Measurements from ENCODE around the gene RNF38. TPM values are rescaled to one million over a fixed set of nuclear protein-coding genes. Genes with fewer than 3 reads are reported as not detected.
"Not testable (repeated sequence)": the region's sequence is repeated elsewhere in the genome, so short reads cannot be mapped to it uniquely, and the experiment has no call there.

Gene RNF38
- polyA plus RNA-seq, 3 donors: 11.3 to 33.2 (median 13.6) TPM

- H3K36me3 ChIP-seq (replicated peaks in 1 of 2; ENCODE audit: control insufficient read depth in 1 of 2, insufficient read depth in 2 of 2, low read length in 2 of 2): no peaks in the 10 kb centered on the region
- peak overlapping the region in 1 of 7 donors; percentile 52 for H3K27ac Mint-ChIP-seq
- no peaks in the 10 kb centered on the region for H4K20me1 ChIP-seq (ENCODE audit: insufficient read depth, low read length)
- no peaks in the 10 kb centered on the region for H3K36me3 Mint-ChIP-seq
- H3K4me1 Mint-ChIP-seq: peaks cover 9% of the 10 kb centered on the region
- peaks cover 8 to 10% of the 10 kb centered on the region in 2 donors for H3K4me1 ChIP-seq (ENCODE audit: control insufficient read depth in 1 of 2, insufficient read depth in 2 of 2, low read length in 2 of 2)
- H3K27ac ChIP-seq (ENCODE audit: low read depth in 1 of 2, low read length in 2 of 2): no peak overlapping the region
- H3K9me3 ChIP-seq (replicated peaks in 1 of 2; ENCODE audit: control insufficient read depth in 1 of 2, insufficient read depth in 1 of 2, low read length in 2 of 2): no peaks in the 10 kb centered on the region
- intact Hi-C loops (cut with micrococcal nuclease): loop anchor here in 1 of 2 donors (10.0 kb wide), 1 partner anchor 369 kb away; the partner anchor contains the start of gene OR2S2
- no peak for TF ChIP-seq CTCF (IDR thresholded peaks at IDR 0.05)
- WGBS (ENCODE audit: insufficient coverage): 90% methylated on average over 10 of the region's 12 CpGs
- no peaks in the 10 kb centered on the region for H3K79me2 ChIP-seq (ENCODE audit: insufficient read depth, low read length)
- no peak overlapping the region for H3K4me2 ChIP-seq (replicated peaks; ENCODE audit: extremely low read depth, low read length, poor library complexity, severe bottlenecking)
- no peaks in the 10 kb centered on the region for H3K27me3 ChIP-seq (ENCODE audit: control insufficient read depth in 2 of 2, insufficient read depth in 2 of 2, low read length in 2 of 2)
- H3K4me3 ChIP-seq (replicated peaks in 1 of 3; ENCODE audit: low read depth in 2 of 3, low read length in 3 of 3): no peak overlapping the region
- peaks cover 0 to 6% (median 2%) of the 10 kb centered on the region in 7 donors for H3K9me3 Mint-ChIP-seq
- peaks cover 0 to 4% (median 0%) of the 10 kb centered on the region in 3 donors for H3K27me3 Mint-ChIP-seq (ENCODE audit: low read depth in 3 of 3)
- no peak overlapping the region for H2AFZ ChIP-seq (ENCODE audit: insufficient read depth, low read depth, low read length, poor library complexity, severe bottlenecking)
- DNase-seq: no peak
- no peak overlapping the region for H3K4me3 Mint-ChIP-seq
- no peak overlapping the region for H3K9ac ChIP-seq (ENCODE audit: insufficient read depth, low read length, poor library complexity, severe bottlenecking)
Measured at GRCh38 chr9:36323926-36324325, 76.1 kb downstream of the RNF38 start.

DNA sequence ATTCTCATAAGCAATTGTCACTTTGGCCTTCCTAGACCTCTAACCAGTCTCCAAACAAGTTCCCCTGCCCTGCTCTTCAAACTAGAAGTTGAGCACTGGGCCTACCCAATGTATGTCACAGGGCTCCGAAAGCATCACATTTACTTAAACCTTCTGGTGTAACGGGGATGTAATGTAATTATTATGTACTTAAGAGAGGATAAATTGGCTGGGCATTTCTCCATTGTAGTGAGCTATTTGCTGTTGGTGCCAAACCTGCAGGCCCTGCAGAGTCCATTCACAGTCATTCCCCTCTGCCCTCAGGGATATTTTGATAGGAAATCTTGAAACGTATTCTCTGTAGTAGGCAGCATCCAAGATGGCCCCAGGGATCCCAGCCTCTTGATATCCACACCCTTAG lies 77.6 kb downstream of the RNF38 start:
- no peak overlapping the region for H3K9ac ChIP-seq (ENCODE audit: insufficient read depth, low read length, poor library complexity, severe bottlenecking)
- no peak overlapping the region for H3K27ac ChIP-seq (ENCODE audit: low read depth in 1 of 2, low read length in 2 of 2)
- no peaks in the 10 kb centered on the region for H3K79me2 ChIP-seq (ENCODE audit: insufficient read depth, low read length)
- no peak overlapping the region for H3K4me3 ChIP-seq (replicated peaks in 1 of 3; ENCODE audit: low read depth in 2 of 3, low read length in 3 of 3)
- Mint-ChIP-seq H3K36me3 (no peaks in the 10 kb centered on the region), H3K27ac (no peak overlapping the region), H3K4me3 (no peak overlapping the region), H3K27me3 (ENCODE audit: low read depth in 3 of 3) (peaks cover 0 to 4% (median 0%) of the 10 kb centered on the region in 3 donors), H3K9me3 (peaks cover 0 to 6% (median 2%) of the 10 kb centered on the region in 7 donors), H3K4me1 (peaks cover 9% of the 10 kb centered on the region)
- no peak for DNase-seq
- H3K4me2 ChIP-seq (replicated peaks; ENCODE audit: extremely low read depth, low read length, poor library complexity, severe bottlenecking): no peak overlapping the region
- WGBS (ENCODE audit: insufficient coverage): no CpG with 5 or more reads among the region's 3 CpGs
- no peaks in the 10 kb centered on the region for H4K20me1 ChIP-seq (ENCODE audit: insufficient read depth, low read length)
- H3K9me3 ChIP-seq (replicated peaks in 1 of 2; ENCODE audit: control insufficient read depth in 1 of 2, insufficient read depth in 1 of 2, low read length in 2 of 2): no peaks in the 10 kb centered on the region
- H3K27me3 ChIP-seq (ENCODE audit: control insufficient read depth in 2 of 2, insufficient read depth in 2 of 2, low read length in 2 of 2): no peaks in the 10 kb centered on the region
- peaks cover 8% of the 10 kb centered on the region in 2 donors for H3K4me1 ChIP-seq (ENCODE audit: control insufficient read depth in 1 of 2, insufficient read depth in 2 of 2, low read length in 2 of 2)
- H3K36me3 ChIP-seq (replicated peaks in 1 of 2; ENCODE audit: control insufficient read depth in 1 of 2, insufficient read depth in 2 of 2, low read length in 2 of 2): no peaks in the 10 kb centered on the region
- intact Hi-C loops (cut with micrococcal nuclease): loop anchor here in 1 of 2 donors (10.0 kb wide), 1 partner anchor 368 kb away; the partner anchor contains the start of gene OR2S2
- no peak overlapping the region for H2AFZ ChIP-seq (ENCODE audit: insufficient read depth, low read depth, low read length, poor library complexity, severe bottlenecking)
- no peak for TF ChIP-seq CTCF (IDR thresholded peaks at IDR 0.05)

- DNase-seq; H3K9me3 ChIP-seq (replicated peaks in 1 of 2; ENCODE audit: control insufficient read depth in 1 of 2, insufficient read depth in 1 of 2, low read length in 2 of 2); H3K4me3 Mint-ChIP-seq; H3K36me3 ChIP-seq (replicated peaks in 1 of 2; ENCODE audit: control insufficient read depth in 1 of 2, insufficient read depth in 2 of 2, low read length in 2 of 2); H3K36me3 Mint-ChIP-seq; H4K20me1 ChIP-seq (ENCODE audit: insufficient read depth, low read length); H3K4me3 ChIP-seq (replicated peaks in 1 of 3; ENCODE audit: low read depth in 2 of 3, low read length in 3 of 3); H3K27me3 Mint-ChIP-seq (ENCODE audit: low read depth in 3 of 3); H2AFZ ChIP-seq (ENCODE audit: insufficient read depth, low read depth, low read length, poor library complexity, severe bottlenecking); H3K4me1 Mint-ChIP-seq; H3K9me3 Mint-ChIP-seq; H3K27ac Mint-ChIP-seq; H3K79me2 ChIP-seq (ENCODE audit: insufficient read depth, low read length); H3K4me2 ChIP-seq (replicated peaks; ENCODE audit: extremely low read depth, low read length, poor library complexity, severe bottlenecking); H3K27ac ChIP-seq (ENCODE audit: low read depth in 1 of 2, low read length in 2 of 2); H3K27me3 ChIP-seq (ENCODE audit: control insufficient read depth in 2 of 2, insufficient read depth in 2 of 2, low read length in 2 of 2); H3K9ac ChIP-seq (ENCODE audit: insufficient read depth, low read length, poor library complexity, severe bottlenecking); H3K4me1 ChIP-seq (ENCODE audit: control insufficient read depth in 1 of 2, insufficient read depth in 2 of 2, low read length in 2 of 2): not testable (repeated sequence)
- intact Hi-C loops (cut with micrococcal nuclease): loop anchor here in 1 of 2 donors (10.0 kb wide), 1 partner anchor 367 kb away; the partner anchor contains the start of gene OR2S2
- WGBS (ENCODE audit: insufficient coverage): no CpG with 5 or more reads among the region's 4 CpGs
Measured at GRCh38 chr9:36321903-36322302, 78.2 kb downstream of the RNF38 start.

Measured in CD14-positive monocyte (primary cell).